Hepatocyte (in vitro differentiated cells): Measurements from ENCODE around the gene SERPINA4.

Experiments used
- CTCF ChIP-seq: fragments of 200-600 bp; sonication (generic); IDR thresholded peaks from 2 replicates; pipeline ENCODE4 v1.5.1; 2016; ENCODE audit warnings: antibody characterized with exemption, mild to moderate bottlenecking; ENCODE audit not compliant: poor library complexity
- EZH2 ChIP-seq: fragments of 200-600 bp; sonication (generic); IDR thresholded peaks from 2 replicates; pipeline ENCODE4 v1.6.1; 2016; ENCODE audit warnings: antibody characterized with exemption, mild to moderate bottlenecking, borderline replicate concordance
- EZH2phosphoT487 ChIP-seq: fragments of 200-600 bp; sonication (generic); IDR thresholded peaks from one replicate; pipeline ENCODE4 v1.6.1; 2018; ENCODE audit warnings: antibody characterized with exemption, mild to moderate bottlenecking, low read depth, moderate library complexity; ENCODE audit not compliant: unreplicated experiment, severe bottlenecking

DNA sequence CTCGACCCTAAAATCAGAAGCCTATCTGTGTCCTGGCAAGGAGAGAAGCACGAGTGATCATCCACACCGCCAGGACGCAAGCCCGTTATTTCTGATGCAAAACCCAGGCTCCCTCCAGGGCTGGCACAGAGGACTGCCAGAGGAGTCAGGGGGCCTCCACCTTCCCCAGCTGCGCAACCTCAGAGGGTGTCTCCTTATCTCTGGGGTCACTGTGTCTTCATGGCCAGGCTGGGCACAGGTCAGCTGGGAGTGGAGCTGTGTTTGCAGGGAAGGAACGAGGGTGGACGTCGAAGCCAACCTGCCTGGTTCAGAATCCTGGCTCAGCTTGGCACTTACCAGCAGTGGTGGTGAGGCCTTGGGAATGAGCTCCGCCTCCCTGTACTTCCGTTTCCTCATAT is 38.9 kb downstream of the SERPINA4 start:
- TF ChIP-seq CTCF = no peak
- TF ChIP-seq EZH2 = no peak
- TF ChIP-seq EZH2phosphoT487 = no peak
